Sigmoid colon (tissue), 4 donors: ENCODE results near the gene FEZ2.

Source experiments
- CTCF ChIP-seq, 4 experiments: fragments of 450-650 bp in 3 of 4; fragments of 200-600 bp in 1 of 4; IDR thresholded peaks; one replicate each; pipeline ENCODE4 v1.5.1; 2016 to 2019; ENCODE audit warnings: antibody characterized with exemption in 4 of 4, mild to moderate bottlenecking in 3 of 4, moderate library complexity in 2 of 4
- POLR2AphosphoS5 ChIP-seq, 4 donors: sonication (generic); formaldehyde crosslinking; IDR thresholded peaks; one replicate each; pipeline ENCODE4 v1.6.1; 2017; ENCODE audit warnings: antibody characterized with exemption in 4 of 4

- TF ChIP-seq CTCF (IDR thresholded peaks at IDR 0.05) (no peak), POLR2AphosphoS5 (IDR thresholded peaks at IDR 0.05) (no peak)
Observed at GRCh38 chr2:36511858-36512603, 85.9 kb downstream of the FEZ2 start.
